K562 (cell line): ENCODE results near the gene API5. TPM values are rescaled to one million over a fixed set of nuclear protein-coding genes. Genes with fewer than 3 reads are reported as not detected.

ENCODE experiments used
- ARID4B ChIP-seq: sonication (generic); formaldehyde crosslinking; IDR thresholded peaks from 2 replicates; pipeline ENCODE4 v1.8.0; 2022; ENCODE audit warnings: mild to moderate bottlenecking, missing genetic modification reagents
- C11orf30 ChIP-seq: fragments of 450-650 bp; IDR thresholded peaks from 2 replicates; pipeline ENCODE4 v1.6.1; 2016; ENCODE audit warnings: low read depth, mild to moderate bottlenecking
- CCNT2 ChIP-seq: IDR thresholded peaks from 2 replicates; pipeline ENCODE4 v1.6.1; 2011; ENCODE audit warnings: borderline replicate concordance, low read depth, mild to moderate bottlenecking, moderate library complexity, mixed read lengths, low read length; ENCODE audit not compliant: insufficient read length; ENCODE audit errors: extremely low read depth
- CHD1 ChIP-seq: fragments of 200-600 bp; sonication (generic); IDR thresholded peaks from one replicate; pipeline ENCODE4 v1.6.1; 2012; ENCODE audit warnings: mild to moderate bottlenecking, moderate library complexity, low read length, inconsistent platforms
- CTCF ChIP-seq, 3 experiments: IDR thresholded peaks in 2 of 3; conservative IDR thresholded peaks in 1 of 3; 2 replicates each; pipeline ENCODE4 v1.5.1; 2011 to 2012; ENCODE audit warnings: low read length in 3 of 3, mild to moderate bottlenecking in 3 of 3, control low read depth in 2 of 3, improper control_type of control experiment in 1 of 3, inconsistent platforms in 1 of 3, low read depth in 1 of 3, mixed read lengths in 1 of 3, moderate library complexity in 1 of 3; ENCODE audit not compliant: insufficient read depth in 2 of 3
- E2F5 ChIP-seq: sonication (generic); formaldehyde crosslinking; IDR thresholded peaks from 2 replicates; pipeline ENCODE4 v1.8.0; 2022; ENCODE audit warnings: mild to moderate bottlenecking, missing genetic modification reagents
- ELK1 ChIP-seq: sonication (generic); formaldehyde crosslinking; IDR thresholded peaks from 2 replicates; pipeline ENCODE4 v1.8.1; 2022; ENCODE audit warnings: missing genetic modification reagents
- GATAD2A ChIP-seq: fragments of 450-650 bp; IDR thresholded peaks from 2 replicates; pipeline ENCODE4 v1.6.1; 2017
- HMGN3 ChIP-seq: IDR thresholded peaks from 2 replicates; pipeline ENCODE4 v1.6.1; 2011; ENCODE audit warnings: borderline replicate concordance, low read depth, mild to moderate bottlenecking, mixed read lengths, low read length; ENCODE audit not compliant: insufficient read length; ENCODE audit errors: extremely low read depth
- JUN ChIP-seq, 2 experiments: sonication (generic) in 1 of 2; formaldehyde crosslinking in 1 of 2; IDR thresholded peaks; 2 replicates each; pipeline versions ENCODE4 v1.6.1 to v1.8.0; 2012 to 2022; ENCODE audit warnings: borderline replicate concordance in 2 of 2, mild to moderate bottlenecking in 2 of 2, improper control_type of control experiment in 1 of 2, low read depth in 1 of 2, low read length in 1 of 2, missing genetic modification reagents in 1 of 2
- RAD21 ChIP-seq, 2 experiments: fragments of 250-450 bp in 1 of 2; fragments of 450-650 bp in 1 of 2; sonication (Bioruptor Pico) in 1 of 2; formaldehyde crosslinking in 1 of 2; IDR thresholded peaks in 1 of 2; conservative IDR thresholded peaks in 1 of 2; 2 replicates each; pipeline versions ENCODE4 v1.4.0 to v1.8.0; 2020 to 2022; ENCODE audit warnings: mild to moderate bottlenecking in 2 of 2, moderate library complexity in 1 of 2
- RHOXF2B ChIP-seq: fragments of 250-450 bp; sonication (Bioruptor Pico); conservative IDR thresholded peaks from 2 replicates; pipeline ENCODE4 v1.5.1; 2021
- TOE1 ChIP-seq, 2 experiments: fragments of 450-650 bp in 1 of 2; sonication (generic) in 1 of 2; formaldehyde crosslinking in 1 of 2; IDR thresholded peaks; 2 replicates each; pipeline versions ENCODE4 v1.7.1 to v1.8.0; 2016 to 2022; ENCODE audit warnings: borderline replicate concordance in 2 of 2, mild to moderate bottlenecking in 2 of 2, antibody characterized with exemption in 1 of 2, inconsistent platforms in 1 of 2, low read depth in 1 of 2, missing genetic modification reagents in 1 of 2, moderate library complexity in 1 of 2
- polyA plus RNA-seq, 8 experiments: library from polyadenylated mRNA; depleted of rRNA in 4 of 8; stranded (reverse) in 5 of 8; unstranded in 3 of 8; fragments of >200 nt; fragmentation: Nextera tagmentation in 2 of 8; fragmentation: Illumina TruSeq in 1 of 8; extraction: Ambion mirVana in 2 of 8; extraction: Trizol in 1 of 8; gene quantifications; 2 replicates each; pipeline versions ENCODE4 v1.2.1 to v1.2.3, GENCODE V29; 2011 to 2014; ENCODE audit warnings: inconsistent platforms in 1 of 8, missing spikeins in 1 of 8
- total RNA-seq, 7 experiments: library from RNA; depleted of rRNA in 6 of 7; stranded (reverse); fragments of >200 nt in 6 of 7; fragmentation: Illumina TruSeq in 2 of 7; extraction: Trizol in 2 of 7; gene quantifications; 2 replicates each; pipeline versions ENCODE4 v1.2.1 to v1.2.3, GENCODE V29; 2011 to 2021; ENCODE audit warnings: low replicate concordance in 1 of 7

API5 gene
- total and polyA plus RNA-seq, 9 of the 15 experiments (the other 6 are each of a cell fraction or from before 2014, with no cell fraction given) = 59.8 to 146 (median 123) TPM

GRCh38 chr11:43278193-43278956 is 33.4 kb upstream of the API5 start (continued):
- no peak for TF ChIP-seq ARID4B (CRISPR knock-in tag)
- TF ChIP-seq CHD1 = no peak
- no peak for TF ChIP-seq TOE1 (IDR thresholded peaks at IDR 0.05; ENCODE audit: borderline replicate concordance)
- no peak for TF ChIP-seq TOE1 (CRISPR knock-in tag; IDR thresholded peaks at IDR 0.05; ENCODE audit: borderline replicate concordance, low read depth)
- peak; percentile 27 to 65 (median 51); a peak in 5 of 6 replicates for TF ChIP-seq CTCF (IDR thresholded peaks at IDR 0.05 in 2 of 3, conservative IDR thresholded peaks at IDR 0.05 in 1 of 3; ENCODE audit: insufficient read depth in 2 of 3, low read depth in 1 of 3, low read length in 3 of 3)
- no peak for TF ChIP-seq JUN (IDR thresholded peaks at IDR 0.05; ENCODE audit: borderline replicate concordance, low read depth, low read length)
- TF ChIP-seq JUN (CRISPR knock-in tag; IDR thresholded peaks at IDR 0.05; ENCODE audit: borderline replicate concordance) = no peak
- peak; percentile 43 to 64 for TF ChIP-seq RAD21 (CRISPR knock-in tag; conservative IDR thresholded peaks at IDR 0.05 in 1 of 2, IDR thresholded peaks at IDR 0.05 in 1 of 2)
- TF ChIP-seq GATAD2A = no peak
- TF ChIP-seq CCNT2 = no peak
- no peak for TF ChIP-seq HMGN3
- TF ChIP-seq E2F5 (CRISPR knock-in tag) = no peak
- no peak for TF ChIP-seq C11orf30
- no peak for TF ChIP-seq RHOXF2B (CRISPR knock-in tag)
- no peak for TF ChIP-seq ELK1 (CRISPR knock-in tag)
